Panc1 (cell line): ENCODE measurements around the gene LRGUK. TPM values are rescaled to one million over a fixed set of nuclear protein-coding genes. Genes with fewer than 3 reads are reported as not detected.

Experiments
- ATAC-seq: fragments of 200-7000 bp; cut with Tn5 transposase; 2 replicates; pipeline ENCODE4 v1.9.1; 2020; ENCODE audit warnings: mild to moderate bottlenecking, moderate library complexity
- BruUV-seq: library from RNA; stranded (reverse); fragments of 400-500 nt; replicated peaks from 2 replicates; lab custom pipeline; 2021; lab: Mats Ljungman, UMichigan
- CTCF ChIA-PET: fragments of 300-600 bp; sonication (Branson Sonifier 250); formaldehyde crosslinking; loops from one replicate; lab custom pipeline; 2022; ENCODE audit warnings: antibody characterized with exemption; lab: Charles Lee
- POLR2A ChIA-PET: fragments of 300-600 bp; sonication (Branson Sonifier 250); formaldehyde crosslinking; loops from one replicate; lab custom pipeline; 2022; ENCODE audit warnings: antibody characterized with exemption; lab: Charles Lee
- DNase-seq: peaks from one replicate; pipeline ENCODE4 v3.0.0-alpha.2; 2010; ENCODE audit warnings: low read depth, low spot score
- H3K27ac ChIP-seq: 2 replicates; pipeline ENCODE4 v1.5.1; 2011; ENCODE audit warnings: mild to moderate bottlenecking, low read length, inconsistent platforms
- H3K27me3 ChIP-seq: fragments of 200-500 bp; sonication (Bioruptor generic); 2 replicates; pipeline ENCODE4 v1.6.0; 2014; ENCODE audit warnings: low read length, inconsistent platforms; ENCODE audit not compliant: control insufficient read depth, insufficient read depth
- H3K36me3 ChIP-seq: fragments of 200-500 bp; sonication (Bioruptor generic); 2 replicates; pipeline ENCODE4 v1.5.1; 2014; ENCODE audit warnings: inconsistent platforms, mild to moderate bottlenecking, low read length, moderate library complexity; ENCODE audit not compliant: control insufficient read depth, insufficient read depth
- H3K4me1 ChIP-seq: 2 replicates; pipeline ENCODE4 v1.5.1; 2011; ENCODE audit warnings: inconsistent platforms, mild to moderate bottlenecking, low read length, moderate library complexity; ENCODE audit not compliant: control insufficient read depth, insufficient read depth
- H3K4me3 ChIP-seq, 2 experiments: 2 replicates each; pipeline ENCODE4 v1.5.1; 2011 to 2012; ENCODE audit warnings: low read depth in 2 of 2, low read length in 2 of 2, mild to moderate bottlenecking in 2 of 2, inconsistent platforms in 1 of 2, moderate library complexity in 1 of 2
- H3K9me3 ChIP-seq: fragments of 200-500 bp; sonication (Bioruptor generic); 2 replicates; pipeline ENCODE4 v1.5.1; 2014; ENCODE audit warnings: low read depth, mild to moderate bottlenecking, inconsistent platforms, low read length, moderate library complexity; ENCODE audit not compliant: control insufficient read depth, insufficient read depth
- CTCF ChIP-seq: fragments of 450-650 bp; IDR thresholded peaks from 2 replicates; pipeline ENCODE4 v1.5.1; 2017; ENCODE audit warnings: mild to moderate bottlenecking
- POLR2AphosphoS5 ChIP-seq: IDR thresholded peaks from 2 replicates; pipeline ENCODE4 v1.6.1; 2012; ENCODE audit warnings: mild to moderate bottlenecking, low read depth, low read length, moderate library complexity
- REST ChIP-seq, 2 experiments: IDR thresholded peaks; 2 replicates each; pipeline ENCODE4 v1.6.1; 2011 to 2012; ENCODE audit warnings: low read depth in 2 of 2, control low read depth in 1 of 2, low read length in 1 of 2, mild to moderate bottlenecking in 1 of 2, moderate library complexity in 1 of 2; ENCODE audit not compliant: insufficient read depth in 1 of 2
- SIN3A ChIP-seq: IDR thresholded peaks from 2 replicates; pipeline ENCODE4 v1.6.1; 2012; ENCODE audit warnings: low read depth, mild to moderate bottlenecking, low read length, moderate library complexity, borderline replicate concordance; ENCODE audit not compliant: insufficient read depth
- TCF7L2 ChIP-seq: IDR thresholded peaks from 2 replicates; pipeline ENCODE4 v1.6.1; 2011; ENCODE audit warnings: mild to moderate bottlenecking, low read depth, low read length, inconsistent platforms
- in situ Hi-C: cut with HindIII; loops from 2 replicates; pipeline ENCODE4 v1.10.0; 2016; ENCODE audit warnings: low sequenced_read_pairs, low pct_unique_long_range_greater_than_20kb
- intact Hi-C: fragments of 100-400 bp; cut with micrococcal nuclease; formaldehyde crosslinking; loops from one replicate; pipeline ENCODE4 v1.10.0; 2022; ENCODE audit not compliant: unreplicated experiment
- total RNA-seq: library from RNA; stranded (reverse); gene quantifications from one replicate; pipeline ENCODE4 v1.2.1, GENCODE V29; 2021; ENCODE audit not compliant: unreplicated experiment

Gene LRGUK
- total RNA-seq, 1 experiment from 2014 or later: 0.23 TPM

GRCh38 chr7:134126596-134126965 lies 559 bp upstream of the LRGUK start:
- no peak for DNase-seq
- Histone ChIP-seq H3K27ac (no peak overlapping the region), H3K27me3 (peaks cover 26% of the 10 kb centered on the region), H3K9me3 (no peaks in the 10 kb centered on the region), H3K4me1 (no peaks in the 10 kb centered on the region), H3K36me3 (no peaks in the 10 kb centered on the region), H3K4me3 (peak overlapping the region; percentile 74 to 91)
- CTCF ChIA-PET: interaction anchor here (1.1 kb wide), 1 partner anchor 14 kb away, joined by 4 read pairs; no protein-coding TSS in a partner anchor
- in situ Hi-C loops (no loop called here), intact Hi-C loops (no loop called here)
- no TSS peak for BruUV-seq
- TF ChIP-seq SIN3A (no peak), REST (IDR thresholded peaks at IDR 0.05; ENCODE audit: insufficient read depth in 1 of 2, low read depth in 2 of 2, low read length in 1 of 2) (no peak)
- no peak for ATAC-seq
- POLR2A ChIA-PET: no interaction called here

GRCh38 chr7:134128829-134129228 lies 1.7 kb downstream of the LRGUK start:
- Histone ChIP-seq H3K27ac (no peak overlapping the region), H3K9me3 (no peaks in the 10 kb centered on the region), H3K4me1 (no peaks in the 10 kb centered on the region), H3K27me3 (peaks cover 19% of the 10 kb centered on the region), H3K4me3 (no peak overlapping the region), H3K36me3 (no peaks in the 10 kb centered on the region)
- intact Hi-C loops: no loop called here
- CTCF ChIA-PET: no interaction called here
- no TSS peak for BruUV-seq
- no peak for TF ChIP-seq POLR2AphosphoS5
- TF ChIP-seq TCF7L2: no peak
- no peak for TF ChIP-seq REST (IDR thresholded peaks at IDR 0.05; ENCODE audit: insufficient read depth in 1 of 2, low read depth in 2 of 2, low read length in 1 of 2)
- TF ChIP-seq SIN3A: no peak
- no peak for TF ChIP-seq CTCF
- DNase-seq (no peak), ATAC-seq (no peak)
- POLR2A ChIA-PET: no interaction called here
- in situ Hi-C loops: no loop called here
